Fibroblast of the aortic adventitia (primary cell): ENCODE results near the gene SLC5A10. TPM values are rescaled to one million over a fixed set of nuclear protein-coding genes. Genes with fewer than 3 reads are reported as not detected.

Experiments used
- DNase-seq: peaks from one replicate; pipeline ENCODE4 v3.0.0-alpha.2; 2010; ENCODE audit warnings: low read depth
- H3K4me3 ChIP-seq: 2 replicates; pipeline ENCODE4 v1.5.1; 2011; ENCODE audit warnings: low read depth, mild to moderate bottlenecking, control low read depth, low read length, moderate library complexity
- CTCF ChIP-seq: IDR thresholded peaks from 2 replicates; pipeline ENCODE4 v1.5.1; 2011; ENCODE audit warnings: mild to moderate bottlenecking, low read length, control low read depth, inconsistent platforms; ENCODE audit not compliant: insufficient read depth
- total RNA-seq: library from RNA; depleted of rRNA; stranded (reverse); fragments of >200 nt; gene quantifications from 2 replicates; pipeline ENCODE4 v1.2.3, GENCODE V29; 2012; ENCODE audit warnings: low replicate concordance

The SLC5A10 gene
- total RNA-seq, 1 donor, result not detected

GRCh38 chr17:19013226-19013625, 61.3 kb downstream of the SLC5A10 start:
- no peak for TF ChIP-seq CTCF
- no peak overlapping the region for H3K4me3 ChIP-seq
- no peak for DNase-seq

GRCh38 chr17:19013806-19014627, 62.1 kb downstream of the SLC5A10 start:
- no peak overlapping the region for H3K4me3 ChIP-seq
- no peak for DNase-seq
- no peak for TF ChIP-seq CTCF

GRCh38 chr17:19014628-19015215, 62.8 kb downstream of the SLC5A10 start:
- no peak overlapping the region for H3K4me3 ChIP-seq
- no peak for DNase-seq
- TF ChIP-seq CTCF, result no peak

GRCh38 chr17:19015428-19015827, 63.5 kb downstream of the SLC5A10 start:
- TF ChIP-seq CTCF, result no peak
- H3K4me3 ChIP-seq, result no peak overlapping the region
- no peak for DNase-seq

- no peak overlapping the region for H3K4me3 ChIP-seq
- DNase-seq, result no peak
- no peak for TF ChIP-seq CTCF
Observed at GRCh38 chr17:19016297-19016696, 64.3 kb downstream of the SLC5A10 start.

- no peak for TF ChIP-seq CTCF
- no peak for DNase-seq
- H3K4me3 ChIP-seq, result no peak overlapping the region
Observed at GRCh38 chr17:19016881-19017280, 64.9 kb downstream of the SLC5A10 start.
